Adipose tissue (tissue), 3 donors: ENCODE results near the gene NLRP12. TPM values are rescaled to one million over a fixed set of nuclear protein-coding genes. Genes with fewer than 3 reads are reported as not detected.
"Not testable (repeated sequence)": the region's sequence is repeated elsewhere in the genome, so short reads cannot be mapped to it uniquely, and the experiment has no call there.

Experiments
- H3K27ac ChIP-seq: one replicate; pipeline ENCODE4 v1.5.1; 2013; ENCODE audit warnings: low read depth, low read length
- WGBS, 3 donors: extraction: QIAGEN DNeasy Blood & Tissue Kit; methylation state at CpG; one replicate each; pipeline ENCODE4 v1.1.7; 2013; 5-methylcytosine and 5-hydroxymethylcytosine counted together
- polyA plus RNA-seq, 3 donors: library from polyadenylated mRNA; stranded (reverse); fragments of 200-250 nt; gene quantifications; one replicate each; pipeline ENCODE4 v1.2.3, GENCODE V29; 2013
- donor health status: healthy with polysubstance abuse.
- donor health status: Bipolar disorder and iron deficiency.
- donor health status: healthy.

The NLRP12 gene
- polyA plus RNA-seq, 3 donors: 0.08 to 1.8 (median 1.1) TPM

- WGBS, 3 donors: 68 to 87% (median 71%) methylated on average over 4 of the region's 4 CpGs
- H3K27ac ChIP-seq: not testable (repeated sequence)
Observed at GRCh38 chr19:53840914-53841313, 16.8 kb upstream of the NLRP12 start.

- H3K27ac ChIP-seq: not testable (repeated sequence)
- WGBS, 3 donors: 91 to 96% (median 92%) methylated on average over 12 of the region's 12 CpGs
Observed at GRCh38 chr19:53840241-53840640, 16.1 kb upstream of the NLRP12 start.

- WGBS, 3 donors: 71 to 85% (median 77%) methylated on average over 4 to 5 of the region's 5 CpGs
- H3K27ac ChIP-seq: not testable (repeated sequence)
Observed at GRCh38 chr19:53838446-53838845, 14.3 kb upstream of the NLRP12 start.

DNA sequence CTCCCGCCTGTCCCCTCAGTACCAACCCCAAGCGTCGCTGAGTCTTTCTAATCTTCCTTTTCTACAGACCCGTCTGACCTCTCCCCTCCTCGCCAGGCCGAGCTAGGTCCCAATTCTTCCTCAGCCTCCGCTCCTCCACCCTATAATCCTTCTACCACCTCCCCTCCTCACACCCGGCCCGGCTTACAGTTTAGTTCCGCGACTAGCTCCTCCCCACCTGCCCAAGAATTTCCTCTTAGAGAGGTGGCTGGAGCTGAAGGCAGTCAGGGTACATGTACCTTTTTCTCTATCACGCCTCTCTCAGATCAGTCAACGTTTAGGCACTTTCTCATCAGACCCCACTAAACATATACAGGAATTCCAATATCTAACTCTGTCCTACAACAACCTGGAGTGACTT is 8.7 kb upstream of the NLRP12 start:
- WGBS, 3 donors: 9 to 15% (median 11%) methylated on average over 7 to 9 of the region's 13 CpGs
- H3K27ac ChIP-seq: not testable (repeated sequence)

GRCh38 chr19:53828531-53828930 is 4.4 kb upstream of the NLRP12 start:
- 34 to 60% (median 53%) methylated on average over 3 of the region's 3 CpGs for WGBS, 3 donors
- H3K27ac ChIP-seq: no peak overlapping the region

GRCh38 chr19:53826876-53827275 is 2.8 kb upstream of the NLRP12 start:
- no peak overlapping the region for H3K27ac ChIP-seq
- WGBS, 3 donors: 60 to 71% (median 63%) methylated on average over 7 of the region's 7 CpGs

DNA sequence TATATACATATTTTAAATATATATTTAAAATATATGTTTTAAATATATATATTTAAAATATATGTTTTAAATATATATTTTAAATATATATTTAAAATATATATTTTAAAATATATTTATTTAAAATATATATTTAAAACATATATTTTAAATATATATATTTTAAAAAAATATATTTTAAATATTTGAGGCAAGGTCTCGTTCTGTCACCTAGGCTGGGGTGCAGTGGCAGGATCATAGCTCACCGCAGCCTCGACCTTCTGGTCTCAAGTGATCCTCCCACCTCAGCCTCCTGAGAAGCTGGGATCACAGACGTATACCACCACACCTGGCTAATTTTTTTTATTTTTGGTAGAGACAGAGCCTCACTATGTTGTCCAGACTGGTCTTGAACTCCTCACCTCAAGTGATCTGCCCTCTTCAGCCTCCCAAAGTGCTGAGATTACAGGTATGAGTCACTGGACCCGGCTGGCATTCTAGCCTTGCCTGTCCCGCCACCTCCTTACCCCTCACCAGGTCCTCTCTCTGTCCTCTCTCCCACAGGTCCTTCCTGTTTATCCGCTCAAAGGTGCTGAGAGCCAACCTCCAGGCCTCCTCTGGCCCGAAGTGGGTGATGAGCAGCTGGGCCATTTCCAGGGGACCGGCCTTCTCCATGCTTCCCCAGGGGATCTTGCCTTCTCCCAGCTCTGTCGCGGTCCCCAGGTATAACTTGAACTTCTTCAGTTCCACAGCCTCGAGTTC is 564 bp downstream of the NLRP12 start:
- WGBS, 3 donors: 67 to 77% (median 73%) methylated on average over 12 of the region's 12 CpGs
- no peak overlapping the region for H3K27ac ChIP-seq

DNA sequence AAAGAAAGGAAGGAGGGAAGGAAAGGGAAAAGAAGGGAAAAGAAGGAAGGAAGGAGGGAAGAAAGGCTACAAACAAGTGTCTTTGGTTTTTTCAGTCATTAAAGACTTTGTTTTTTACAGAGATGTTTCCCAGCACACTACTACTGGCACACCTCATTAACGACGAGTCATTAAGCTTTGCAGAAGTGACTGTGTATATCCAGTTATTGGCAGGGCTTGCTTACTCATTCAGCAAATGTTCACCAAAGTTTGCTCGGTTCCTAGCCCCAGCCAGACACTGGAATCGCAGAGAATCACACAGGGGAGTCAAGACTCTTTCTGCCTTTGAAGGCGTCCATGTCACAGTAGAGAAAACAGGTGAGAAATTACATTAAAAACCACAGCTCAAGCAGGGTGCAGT is 4.3 kb downstream of the NLRP12 start:
- WGBS, 3 donors: 63 to 70% (median 64%) methylated on average over 5 of the region's 5 CpGs
- no peak overlapping the region for H3K27ac ChIP-seq

- no peak overlapping the region for H3K27ac ChIP-seq
Observed at GRCh38 chr19:53818756-53819155, 5.4 kb downstream of the NLRP12 start.

GRCh38 chr19:53813996-53814395 is 10.1 kb downstream of the NLRP12 start:
- WGBS, 3 donors: 58 to 64% (median 61%) methylated on average over 4 of the region's 4 CpGs
- H3K27ac ChIP-seq: no peak overlapping the region

More at GRCh38 chr19:53818756-53819155, 5.4 kb downstream of the NLRP12 start:
- WGBS, 3 donors: 84 to 89% (median 87%) methylated on average over 13 of the region's 13 CpGs

- H3K27ac ChIP-seq: no peak overlapping the region
- WGBS, 3 donors: 54 to 62% (median 58%) methylated on average over 7 of the region's 7 CpGs
Observed at GRCh38 chr19:53812335-53812734, 11.8 kb downstream of the NLRP12 start.

GRCh38 chr19:53810891-53811290 is 13.2 kb downstream of the NLRP12 start:
- WGBS, 3 donors: 92 to 98% (median 96%) methylated on average over 21 of the region's 21 CpGs

GRCh38 chr19:53810187-53810546 is 13.9 kb downstream of the NLRP12 start:
- no peak overlapping the region for H3K27ac ChIP-seq
- 72 to 80% (median 73%) methylated on average over 13 of the region's 13 CpGs for WGBS, 3 donors

More at GRCh38 chr19:53810891-53811290, 13.2 kb downstream of the NLRP12 start:
- no peak overlapping the region for H3K27ac ChIP-seq

GRCh38 chr19:53809518-53810186 is 14.5 kb downstream of the NLRP12 start:
- no peak overlapping the region for H3K27ac ChIP-seq
- WGBS, 3 donors: 70 to 80% (median 77%) methylated on average over 27 to 28 of the region's 28 CpGs

DNA sequence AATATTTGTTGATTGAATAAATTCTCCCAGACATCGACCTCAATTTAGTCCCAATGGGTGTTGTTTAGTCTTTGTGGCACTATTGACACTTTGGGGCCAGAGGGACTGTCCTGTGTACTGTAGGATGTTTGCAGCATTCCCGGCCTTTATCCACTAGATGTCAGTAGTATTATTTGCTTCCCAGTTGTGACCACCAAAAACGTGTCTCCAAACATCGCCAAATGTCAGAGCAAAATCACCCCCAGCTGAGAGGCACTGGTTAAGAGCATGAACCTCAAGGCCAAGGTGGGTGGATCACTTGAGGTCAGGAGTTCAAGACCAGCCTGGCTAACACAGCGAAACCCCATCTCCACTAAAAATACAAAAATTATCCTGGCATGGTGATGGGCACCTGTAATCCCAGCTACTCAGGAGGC is 15.4 kb downstream of the NLRP12 start:
- H3K27ac ChIP-seq: no peak overlapping the region
- 19 to 28% (median 21%) methylated on average over 5 of the region's 5 CpGs for WGBS, 3 donors

DNA sequence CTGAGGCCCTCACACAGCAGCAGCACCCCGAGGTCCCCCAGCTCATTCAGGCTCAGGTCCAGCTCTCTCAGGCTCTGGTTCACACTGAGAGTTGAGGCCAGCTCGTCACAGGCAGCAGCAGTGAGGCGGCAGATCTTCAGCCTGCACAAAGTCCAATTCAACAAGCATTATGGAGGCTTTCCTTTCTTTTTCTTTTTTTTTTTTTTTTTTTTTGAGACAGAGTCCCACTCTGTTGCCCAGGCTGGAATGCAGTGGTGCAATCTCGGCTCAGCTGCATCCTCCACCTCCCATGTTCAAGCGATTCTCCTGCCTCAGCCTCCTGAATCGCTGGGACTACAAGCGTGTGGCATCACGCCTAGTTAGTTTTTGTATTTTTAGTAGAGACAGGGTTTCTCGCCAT is 22.9 kb downstream of the NLRP12 start:
- 88 to 93% (median 92%) methylated on average over 9 of the region's 9 CpGs for WGBS, 3 donors
- no peak overlapping the region for H3K27ac ChIP-seq

DNA sequence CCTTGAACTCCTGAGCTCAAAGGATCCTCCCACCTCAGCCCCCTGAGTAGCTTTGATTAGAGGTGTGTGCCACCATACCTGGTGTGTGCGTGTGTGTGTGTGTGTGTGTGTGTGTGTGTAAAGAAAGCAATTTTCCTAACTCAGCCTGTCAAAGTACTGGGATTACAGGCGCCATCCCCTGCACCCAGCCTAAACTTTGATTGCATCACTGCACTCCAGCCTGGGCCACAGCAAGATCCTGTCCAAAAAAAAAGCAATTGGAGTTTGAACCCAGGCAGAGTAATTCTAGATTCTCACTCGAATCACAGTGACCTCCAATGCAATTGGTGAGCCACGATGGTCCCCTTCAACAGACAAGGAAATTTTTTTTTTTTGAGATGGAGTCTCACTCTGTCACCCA is 29.1 kb downstream of the NLRP12 start:
- no peak overlapping the region for H3K27ac ChIP-seq
- WGBS, 3 donors: 55 to 71% (median 56%) methylated on average over 4 of the region's 4 CpGs

DNA sequence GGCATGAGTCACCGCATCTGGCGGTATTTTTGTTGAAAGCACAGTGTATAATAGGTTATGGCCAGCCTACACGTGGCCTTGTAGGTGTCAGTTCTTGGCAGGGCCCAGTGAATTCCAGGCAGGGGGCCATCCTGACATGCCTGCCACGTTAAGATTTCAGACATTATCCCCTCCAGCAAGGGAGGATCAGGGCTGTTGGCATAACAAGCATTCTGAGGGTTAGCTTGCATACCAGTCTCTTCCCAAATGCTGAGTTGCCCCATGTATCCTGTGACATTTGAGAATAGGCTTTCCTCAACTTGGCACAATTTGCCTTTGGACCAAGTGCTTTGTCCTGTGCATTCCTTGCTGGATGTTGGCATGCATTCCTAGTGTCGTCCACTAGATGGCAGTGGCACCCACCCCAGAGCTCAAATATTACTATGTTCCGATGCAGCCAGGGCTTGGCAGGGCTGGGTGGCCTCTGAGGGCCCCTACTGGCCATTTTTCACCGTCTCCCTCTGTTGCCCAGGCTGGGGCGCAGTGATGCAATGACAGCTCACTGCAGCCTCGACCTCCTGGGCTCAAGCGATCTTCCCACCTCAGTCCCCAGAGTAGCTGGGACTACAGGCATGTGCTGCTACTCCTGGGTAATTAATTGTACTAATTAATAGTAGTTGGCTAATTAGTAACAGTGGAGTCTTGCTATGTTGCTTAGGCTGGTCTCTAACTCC is 31.2 kb downstream of the NLRP12 start:
- WGBS, 3 donors: 13 to 25% (median 23%) methylated on average over 10 of the region's 10 CpGs
- no peak overlapping the region for H3K27ac ChIP-seq
